Measurements from ENCODE around the gene DPP6. TPM values are rescaled to one million over a fixed set of nuclear protein-coding genes. Genes with fewer than 3 reads are reported as not detected.

The DPP6 gene
- total RNA-seq, 4 donors from 2014 or later = 0.60 to 1.7 (median 1.6) TPM; not detected in 1

- TF ChIP-seq EP300 (IDR thresholded peaks at IDR 0.05) (no peak), POLR2A (IDR thresholded peaks at IDR 0.05) (no peak), CTCF (IDR thresholded peaks at IDR 0.05) (no peak)
- no peak overlapping the region for H3K4me3 ChIP-seq
- H3K27me3 ChIP-seq = no peaks in the 10 kb centered on the region
- WGBS, 2 donors = 88 to 89% methylated on average over 4 of the region's 4 CpGs
- H3K4me1 ChIP-seq = no peaks in the 10 kb centered on the region
- H3K9me3 ChIP-seq = peaks cover 0 to 16% (median 2%) of the 10 kb centered on the region in 4 donors
- H3K27ac ChIP-seq = no peak overlapping the region
- no peaks in the 10 kb centered on the region for H3K36me3 ChIP-seq
- DNase-seq (ENCODE audit: low spot score in 2 of 2) = no peak
Observed at GRCh38 chr7:154853727-154854095, 801.5 kb downstream of the DPP6 start.

- Histone ChIP-seq H3K4me1 (no peaks in the 10 kb centered on the region), H3K27ac (no peak overlapping the region), H3K36me3 (no peaks in the 10 kb centered on the region), H3K9me3 (peaks cover 0 to 12% (median under 1%) of the 10 kb centered on the region in 4 donors), H3K4me3 (no peak overlapping the region), H3K27me3 (no peaks in the 10 kb centered on the region)
- 83 to 84% methylated on average over 14 of the region's 14 CpGs for WGBS, 2 donors
- no peak for DNase-seq (ENCODE audit: low spot score in 2 of 2)
- TF ChIP-seq POLR2A (IDR thresholded peaks at IDR 0.05) (no peak), EP300 (IDR thresholded peaks at IDR 0.05) (no peak), CTCF (IDR thresholded peaks at IDR 0.05) (no peak)
Observed at GRCh38 chr7:154854836-154855235, 802.6 kb downstream of the DPP6 start.

- Histone ChIP-seq H3K27me3 (no peaks in the 10 kb centered on the region), H3K27ac (no peak overlapping the region), H3K4me1 (no peaks in the 10 kb centered on the region), H3K36me3 (no peaks in the 10 kb centered on the region), H3K9me3 (peaks cover 0 to 8% (median 0%) of the 10 kb centered on the region in 4 donors), H3K4me3 (no peak overlapping the region)
- no peak for DNase-seq (ENCODE audit: low spot score in 2 of 2)
- 77 to 84% methylated on average over 12 of the region's 12 CpGs for WGBS, 2 donors
- TF ChIP-seq CTCF (IDR thresholded peaks at IDR 0.05) = no peak
- TF ChIP-seq POLR2A (IDR thresholded peaks at IDR 0.05) = no peak
- TF ChIP-seq EP300 (IDR thresholded peaks at IDR 0.05) = no peak
Observed at GRCh38 chr7:154855366-154855765, 803.2 kb downstream of the DPP6 start.

- Histone ChIP-seq H3K27me3 (no peaks in the 10 kb centered on the region), H3K4me3 (no peak overlapping the region), H3K9me3 (peaks cover 0 to 8% (median 0%) of the 10 kb centered on the region in 4 donors), H3K27ac (no peak overlapping the region), H3K36me3 (no peaks in the 10 kb centered on the region), H3K4me1 (no peaks in the 10 kb centered on the region)
- 75 to 78% methylated on average over 9 of the region's 9 CpGs for WGBS, 2 donors
- DNase-seq (ENCODE audit: low spot score in 2 of 2) = no peak
- TF ChIP-seq CTCF (IDR thresholded peaks at IDR 0.05) = no peak
- TF ChIP-seq POLR2A (IDR thresholded peaks at IDR 0.05) = no peak
- TF ChIP-seq EP300 (IDR thresholded peaks at IDR 0.05) = no peak
Observed at GRCh38 chr7:154856733-154857132, 804.5 kb downstream of the DPP6 start.

GRCh38 chr7:154857240-154857639, 805.0 kb downstream of the DPP6 start:
- Histone ChIP-seq H3K4me1 (no peaks in the 10 kb centered on the region), H3K27ac (no peak overlapping the region), H3K9me3 (peaks cover 0 to 8% (median 0%) of the 10 kb centered on the region in 4 donors), H3K4me3 (no peak overlapping the region), H3K36me3 (no peaks in the 10 kb centered on the region), H3K27me3 (no peaks in the 10 kb centered on the region)
- WGBS, 2 donors = 90 to 91% methylated on average over 3 of the region's 3 CpGs
- no peak for TF ChIP-seq EP300 (IDR thresholded peaks at IDR 0.05)
- no peak for TF ChIP-seq POLR2A (IDR thresholded peaks at IDR 0.05)
- TF ChIP-seq CTCF (IDR thresholded peaks at IDR 0.05) = no peak
- DNase-seq (ENCODE audit: low spot score in 2 of 2) = no peak

Data from tibial nerve (tissue), 4 donors.